ENCODE data around the gene GABRB2.

GRCh38 chr5:161414896-161415295 is 131.6 kb downstream of the GABRB2 start:
- TF ChIP-seq, protein P1, sequence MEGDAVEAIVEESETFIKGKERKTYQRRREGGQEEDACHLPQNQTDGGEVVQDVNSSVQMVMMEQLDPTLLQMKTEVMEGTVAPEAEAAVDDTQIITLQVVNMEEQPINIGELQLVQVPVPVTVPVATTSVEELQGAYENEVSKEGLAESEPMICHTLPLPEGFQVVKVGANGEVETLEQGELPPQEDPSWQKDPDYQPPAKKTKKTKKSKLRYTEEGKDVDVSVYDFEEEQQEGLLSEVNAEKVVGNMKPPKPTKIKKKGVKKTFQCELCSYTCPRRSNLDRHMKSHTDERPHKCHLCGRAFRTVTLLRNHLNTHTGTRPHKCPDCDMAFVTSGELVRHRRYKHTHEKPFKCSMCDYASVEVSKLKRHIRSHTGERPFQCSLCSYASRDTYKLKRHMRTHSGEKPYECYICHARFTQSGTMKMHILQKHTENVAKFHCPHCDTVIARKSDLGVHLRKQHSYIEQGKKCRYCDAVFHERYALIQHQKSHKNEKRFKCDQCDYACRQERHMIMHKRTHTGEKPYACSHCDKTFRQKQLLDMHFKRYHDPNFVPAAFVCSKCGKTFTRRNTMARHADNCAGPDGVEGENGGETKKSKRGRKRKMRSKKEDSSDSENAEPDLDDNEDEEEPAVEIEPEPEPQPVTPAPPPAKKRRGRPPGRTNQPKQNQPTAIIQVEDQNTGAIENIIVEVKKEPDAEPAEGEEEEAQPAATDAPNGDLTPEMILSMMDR (IDR thresholded peaks at IDR 0.05): no peak
- TF ChIP-seq POLR2AphosphoS5 (IDR thresholded peaks at IDR 0.05; ENCODE audit: low read depth, low read length) (no peak), SIN3A (IDR thresholded peaks at IDR 0.05; ENCODE audit: borderline replicate concordance, insufficient read depth, low read depth, low read length) (no peak), TCF7L2 (IDR thresholded peaks at IDR 0.05; ENCODE audit: low read depth, low read length) (no peak)
- TF ChIP-seq, protein P2, sequence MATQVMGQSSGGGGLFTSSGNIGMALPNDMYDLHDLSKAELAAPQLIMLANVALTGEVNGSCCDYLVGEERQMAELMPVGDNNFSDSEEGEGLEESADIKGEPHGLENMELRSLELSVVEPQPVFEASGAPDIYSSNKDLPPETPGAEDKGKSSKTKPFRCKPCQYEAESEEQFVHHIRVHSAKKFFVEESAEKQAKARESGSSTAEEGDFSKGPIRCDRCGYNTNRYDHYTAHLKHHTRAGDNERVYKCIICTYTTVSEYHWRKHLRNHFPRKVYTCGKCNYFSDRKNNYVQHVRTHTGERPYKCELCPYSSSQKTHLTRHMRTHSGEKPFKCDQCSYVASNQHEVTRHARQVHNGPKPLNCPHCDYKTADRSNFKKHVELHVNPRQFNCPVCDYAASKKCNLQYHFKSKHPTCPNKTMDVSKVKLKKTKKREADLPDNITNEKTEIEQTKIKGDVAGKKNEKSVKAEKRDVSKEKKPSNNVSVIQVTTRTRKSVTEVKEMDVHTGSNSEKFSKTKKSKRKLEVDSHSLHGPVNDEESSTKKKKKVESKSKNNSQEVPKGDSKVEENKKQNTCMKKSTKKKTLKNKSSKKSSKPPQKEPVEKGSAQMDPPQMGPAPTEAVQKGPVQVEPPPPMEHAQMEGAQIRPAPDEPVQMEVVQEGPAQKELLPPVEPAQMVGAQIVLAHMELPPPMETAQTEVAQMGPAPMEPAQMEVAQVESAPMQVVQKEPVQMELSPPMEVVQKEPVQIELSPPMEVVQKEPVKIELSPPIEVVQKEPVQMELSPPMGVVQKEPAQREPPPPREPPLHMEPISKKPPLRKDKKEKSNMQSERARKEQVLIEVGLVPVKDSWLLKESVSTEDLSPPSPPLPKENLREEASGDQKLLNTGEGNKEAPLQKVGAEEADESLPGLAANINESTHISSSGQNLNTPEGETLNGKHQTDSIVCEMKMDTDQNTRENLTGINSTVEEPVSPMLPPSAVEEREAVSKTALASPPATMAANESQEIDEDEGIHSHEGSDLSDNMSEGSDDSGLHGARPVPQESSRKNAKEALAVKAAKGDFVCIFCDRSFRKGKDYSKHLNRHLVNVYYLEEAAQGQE (IDR thresholded peaks at IDR 0.05; ENCODE audit: insufficient read depth in 1 of 2, low read depth in 2 of 2, low read length in 1 of 2): no peak

All from Panc1 (cell line).